GM19455 (cell line): ENCODE data around the gene GBP7.
"Not testable (repeated sequence)": the region's sequence is repeated elsewhere in the genome, so short reads cannot be mapped to it uniquely, and the experiment has no call there.

Source experiments
- ATAC-seq: cut with Tn5 transposase; IDR thresholded peaks from one replicate; pipeline ENCODE4 v1.9.1; 2021; ENCODE audit not compliant: unreplicated experiment

GBP7 gene

DNA sequence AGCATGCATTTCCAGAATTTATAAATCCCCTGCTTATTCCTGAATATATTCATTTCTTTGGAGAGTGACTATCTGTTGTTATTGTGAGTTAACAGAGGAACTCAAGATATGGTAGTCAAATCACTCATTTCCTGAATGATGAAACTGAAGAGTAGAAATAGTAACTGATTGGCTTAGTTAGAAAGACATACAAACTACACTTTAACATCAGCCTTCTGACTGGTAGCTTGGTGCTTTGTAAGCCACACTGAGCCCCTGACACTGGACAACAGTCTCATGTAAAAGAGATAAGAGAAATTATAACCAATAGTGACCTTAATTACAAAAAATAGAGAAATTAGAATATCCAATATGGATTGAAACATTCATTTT is 4.8 kb downstream of the GBP7 start:
- no peak for ATAC-seq

DNA sequence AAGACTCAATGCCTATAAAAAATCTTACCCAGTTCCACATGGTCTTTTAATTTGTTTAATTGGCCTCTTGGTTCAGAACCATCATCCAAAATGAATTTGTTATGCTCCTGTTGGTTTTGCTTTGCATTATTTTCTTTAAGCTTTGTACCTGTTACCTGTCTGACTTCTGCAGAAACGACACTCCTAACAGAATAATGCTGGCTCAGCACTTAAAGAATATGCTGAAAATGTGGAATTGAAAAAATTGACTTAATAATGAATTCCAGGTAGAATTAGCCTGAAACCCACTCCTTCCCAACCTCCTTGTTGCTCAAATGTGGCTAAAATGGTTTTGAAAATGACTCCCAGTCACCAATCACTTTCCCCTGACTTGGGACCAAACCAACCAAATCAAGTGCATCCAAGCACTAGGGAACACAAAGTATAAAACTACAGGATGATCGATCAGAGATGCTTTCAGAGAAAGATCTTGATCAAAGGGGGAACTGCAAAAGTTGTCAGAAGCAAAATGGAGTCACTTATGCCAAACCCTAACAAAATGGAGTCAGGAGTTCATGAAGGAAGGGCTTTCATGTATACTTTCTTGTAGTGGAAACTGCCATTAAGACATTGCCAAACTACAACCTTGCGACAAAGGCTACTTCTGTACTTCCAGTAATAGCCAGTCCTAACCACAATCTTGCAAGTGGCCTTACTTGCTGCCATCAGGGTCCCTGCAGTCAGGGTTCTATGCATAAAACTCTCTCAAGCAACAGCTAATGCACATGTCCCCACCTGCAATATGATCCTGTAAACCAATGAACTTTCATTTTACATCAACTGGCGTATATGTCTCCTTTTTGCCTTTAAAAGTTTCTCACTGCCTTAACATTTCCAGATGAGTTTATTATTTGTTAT is 5.4 kb downstream of the GBP7 start:
- no peak for ATAC-seq

DNA sequence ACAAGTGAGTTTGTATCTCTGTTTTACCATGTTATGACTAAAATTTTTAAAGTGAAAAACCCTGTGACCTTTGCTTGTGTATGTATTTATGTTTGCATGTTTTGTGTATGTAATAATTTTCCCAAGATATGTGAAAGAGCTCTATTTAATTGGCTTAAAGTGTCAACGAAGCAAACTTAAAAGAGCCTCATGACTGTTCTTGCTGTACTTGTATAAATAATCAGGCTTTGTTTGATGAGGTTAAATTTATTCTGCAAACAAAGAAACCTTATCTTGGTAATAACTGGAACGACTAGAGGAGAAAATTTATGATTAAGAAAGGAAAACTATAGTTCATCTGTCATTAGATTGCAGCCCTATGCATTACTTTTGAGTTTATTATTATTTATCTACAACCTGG is 6.6 kb downstream of the GBP7 start:
- no peak for ATAC-seq

GRCh38 chr1:89167590-89168230 is 8.1 kb downstream of the GBP7 start:
- ATAC-seq: no peak

DNA sequence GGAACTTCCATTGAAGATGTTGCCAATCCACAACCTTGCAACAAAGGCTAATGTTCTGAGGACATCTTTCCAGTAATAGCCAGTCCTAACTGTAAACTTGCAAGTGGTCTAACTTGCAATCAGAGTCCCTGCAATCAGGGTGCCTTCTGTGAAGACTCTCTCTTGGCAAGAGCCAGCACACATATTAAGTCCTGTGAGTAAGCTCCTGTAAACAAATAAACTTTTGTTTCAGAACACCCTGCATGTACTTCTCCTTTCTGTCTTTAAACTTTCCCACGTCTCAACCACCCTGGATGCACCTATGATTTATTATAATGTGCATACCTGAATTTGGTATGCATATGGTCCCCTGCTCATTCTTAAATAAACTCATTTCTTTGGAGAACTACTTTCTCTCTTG is 9.1 kb downstream of the GBP7 start:
- no peak for ATAC-seq

GRCh38 chr1:89165811-89166210 is 10.0 kb downstream of the GBP7 start:
- ATAC-seq: no peak

- ATAC-seq: no peak
Observed at GRCh38 chr1:89151047-89151446, 24.8 kb downstream of the GBP7 start.

DNA sequence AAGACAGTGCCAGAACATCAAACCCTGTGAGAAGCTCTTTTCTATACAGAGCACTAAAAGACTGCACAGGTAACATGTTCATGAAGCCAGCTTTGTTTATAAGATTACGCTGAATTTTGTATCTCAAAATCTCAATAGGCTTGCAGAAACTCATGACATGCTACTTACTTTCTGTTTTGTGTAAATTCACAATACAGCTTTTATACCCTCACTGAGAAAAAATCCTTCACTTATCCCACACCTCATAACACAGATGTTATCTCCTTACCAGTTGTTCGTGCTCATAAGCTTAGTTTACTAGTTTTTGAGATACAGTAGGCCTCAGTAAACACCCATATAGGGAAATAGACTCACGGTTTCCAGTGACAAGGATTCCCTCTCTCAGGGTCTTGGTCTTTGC is 25.8 kb downstream of the GBP7 start:
- ATAC-seq: no peak

DNA sequence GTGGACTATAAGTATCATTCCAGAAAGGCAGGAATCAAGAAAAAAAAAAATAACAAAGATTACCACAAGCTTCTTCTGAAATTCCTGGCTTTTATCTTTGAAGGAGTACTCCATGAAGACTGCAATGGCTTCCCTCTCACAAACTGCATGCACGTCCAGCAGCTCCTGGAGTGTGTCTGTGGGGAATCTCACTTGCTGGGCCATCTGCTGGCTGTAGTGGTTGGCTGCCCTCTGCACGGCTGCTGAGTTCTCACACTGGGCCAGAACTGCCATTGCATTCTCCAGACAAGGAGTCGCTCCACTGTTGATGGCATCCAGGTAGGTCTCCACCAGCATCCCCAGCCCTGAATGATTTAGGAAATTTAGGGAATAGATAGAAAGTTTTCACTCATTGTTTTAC is 26.6 kb downstream of the GBP7 start:
- no peak for ATAC-seq

GRCh38 chr1:89147678-89148658 is 27.8 kb downstream of the GBP7 start:
- no peak for ATAC-seq

DNA sequence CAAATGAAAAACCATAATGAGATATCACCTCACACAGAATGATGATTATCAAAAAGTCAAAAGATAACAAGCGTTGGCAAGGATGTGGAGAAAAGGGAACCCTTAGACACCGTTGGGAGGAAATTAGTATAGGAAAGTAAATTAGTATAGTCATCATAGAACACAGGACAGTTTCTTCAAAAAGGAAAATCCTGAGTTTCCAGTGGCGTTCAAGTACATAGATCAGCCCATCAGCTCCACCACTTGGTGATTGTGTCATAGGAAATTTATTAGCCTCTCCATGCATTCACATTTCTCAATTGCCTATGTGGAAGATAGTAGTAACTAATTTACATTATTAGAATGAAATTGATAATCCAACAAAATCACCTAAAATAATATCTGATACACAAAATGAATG is 29.1 kb downstream of the GBP7 start:
- no peak for ATAC-seq

DNA sequence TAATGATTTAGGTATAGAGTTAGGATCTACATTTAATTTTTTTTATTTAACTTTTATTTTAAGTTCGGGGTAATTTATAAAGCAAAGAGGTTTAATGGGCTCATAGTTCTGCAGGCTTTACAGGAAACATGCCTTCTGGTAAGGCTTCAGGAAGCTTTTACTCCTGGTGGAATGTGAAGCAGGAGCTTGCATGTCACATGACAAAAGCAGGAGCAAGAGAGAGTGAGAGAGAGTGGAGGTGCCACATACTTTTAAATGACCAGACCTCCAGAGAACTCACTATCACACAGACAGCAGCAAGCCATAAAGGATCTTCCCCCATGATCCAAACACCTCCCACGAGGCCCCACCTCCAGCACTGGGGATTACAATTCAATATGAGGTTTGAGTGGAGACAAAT is 32.3 kb downstream of the GBP7 start:
- ATAC-seq: no peak

DNA sequence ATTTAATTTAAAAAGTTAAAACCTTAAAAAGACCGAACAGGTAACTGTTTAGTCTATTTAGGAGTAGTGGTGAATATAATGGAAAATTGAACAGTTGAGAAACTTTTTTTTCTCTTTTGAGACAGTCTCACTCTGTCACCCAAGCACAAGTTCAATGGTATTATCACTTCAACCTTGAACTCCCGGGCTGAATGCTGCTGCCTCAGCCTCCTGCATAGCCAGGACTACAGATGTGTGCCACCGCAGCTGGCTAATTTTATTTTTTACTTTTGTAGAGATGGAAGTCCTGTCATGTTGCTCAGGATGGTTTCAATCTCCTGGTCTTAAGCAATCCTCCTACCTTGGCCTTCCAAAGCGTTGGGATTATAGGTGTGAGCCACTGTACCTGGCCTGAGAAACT is 33.6 kb downstream of the GBP7 start:
- no peak for ATAC-seq

DNA sequence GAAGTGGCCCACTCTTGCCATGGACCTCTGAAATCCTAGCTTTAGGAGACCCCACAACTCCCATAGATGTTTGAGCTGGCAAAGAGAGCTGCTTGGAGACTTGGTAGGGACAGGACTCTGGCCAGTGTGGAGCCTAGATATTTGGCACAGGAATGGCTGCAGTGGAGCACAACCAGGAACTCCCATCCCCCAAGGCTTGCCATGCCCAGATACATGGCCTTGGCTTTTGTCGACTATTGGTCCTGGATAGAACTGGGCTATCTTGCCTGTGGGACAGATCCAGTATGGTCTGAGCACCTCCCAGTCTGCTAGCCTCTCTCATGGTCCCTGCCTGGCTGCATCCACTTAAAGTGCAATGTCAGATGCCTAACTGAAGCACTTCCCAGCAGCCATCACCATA is 42.1 kb downstream of the GBP7 start:
- ATAC-seq: no peak

DNA sequence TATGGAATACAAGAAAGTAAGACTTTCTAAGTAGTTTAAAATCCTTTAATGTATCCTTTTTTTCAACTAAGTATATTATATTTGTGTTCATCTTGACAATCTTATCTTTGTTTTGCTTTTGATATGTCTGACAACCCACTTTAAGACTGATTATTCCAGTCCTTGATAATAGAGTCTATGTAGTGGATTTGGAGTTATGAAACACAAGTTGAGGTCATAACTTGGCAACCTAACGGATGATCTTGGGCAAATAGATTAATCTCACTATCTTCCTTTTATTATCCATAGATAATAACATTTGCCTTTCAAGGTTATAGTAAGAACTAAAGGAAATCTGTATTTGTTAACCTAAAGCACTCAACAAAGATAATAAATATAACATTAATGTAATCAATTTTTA is 45.1 kb downstream of the GBP7 start:
- no peak for ATAC-seq

DNA sequence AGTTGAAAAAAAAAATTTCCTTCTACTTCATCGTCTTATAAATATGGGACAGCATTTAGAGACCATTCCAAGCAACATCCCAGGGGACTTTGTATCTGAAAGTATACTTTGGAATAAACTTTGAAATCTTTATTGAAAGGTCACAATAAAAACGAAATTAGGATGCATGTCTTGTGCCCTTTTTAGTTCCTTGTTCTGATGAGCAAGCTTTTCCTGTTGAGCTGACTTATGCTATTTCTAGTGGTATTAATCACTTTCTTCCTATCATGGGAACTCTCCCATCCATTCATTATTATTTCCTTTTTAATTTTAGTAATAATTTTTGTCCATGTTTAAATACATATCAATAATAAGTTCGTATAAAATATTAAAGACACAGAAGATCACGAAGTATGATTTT is 45.9 kb downstream of the GBP7 start:
- ATAC-seq: no peak

GRCh38 chr1:89128003-89128458 is 47.8 kb downstream of the GBP7 start:
- ATAC-seq: not testable (repeated sequence)

- ATAC-seq: not testable (repeated sequence)
Observed at GRCh38 chr1:89126602-89127565, 48.9 kb downstream of the GBP7 start.

DNA sequence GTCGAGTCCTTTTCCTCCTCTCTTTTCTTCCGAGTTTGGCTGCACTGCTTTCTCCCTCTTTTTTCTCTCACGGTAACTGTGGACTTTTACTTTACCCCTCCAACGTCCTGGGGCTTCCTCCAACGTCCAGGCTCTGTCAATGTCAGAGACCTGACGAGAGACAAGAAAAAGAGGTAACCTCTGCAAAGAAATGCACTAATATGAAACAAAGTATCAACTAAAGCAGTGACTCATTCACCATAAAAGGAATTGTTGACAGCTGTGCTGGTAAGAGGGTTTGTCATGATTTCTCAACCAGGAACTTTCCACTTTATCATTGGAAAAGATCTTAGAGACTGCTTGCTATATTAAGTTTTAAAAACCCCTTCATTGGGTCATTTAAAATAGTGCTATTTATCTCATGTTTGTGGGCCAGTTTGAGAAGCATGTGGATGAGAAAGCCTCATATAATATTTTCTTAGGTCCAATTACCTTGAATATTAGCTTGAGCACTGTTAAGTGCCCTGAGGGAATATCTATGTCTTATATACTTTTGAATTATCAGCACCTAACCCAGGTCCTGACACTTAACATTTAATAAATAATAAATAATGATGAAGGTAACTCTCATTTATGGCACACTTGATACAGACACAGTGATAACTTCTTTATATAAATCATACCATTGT is 49.8 kb downstream of the GBP7 start, which contains the start of gene GBP2:
Gene GBP2, minus strand, starts transcription at position 202 of the 668 bp plus-strand sequence. CDS start 4,148 bp downstream, outside the sequence.
- peak; percentile 56 for ATAC-seq
